Nephron progenitor cell (in vitro differentiated cells): ENCODE data around the gene PLXNB3.

ENCODE experiments used
- DNase-seq: peaks from one replicate; pipeline ENCODE4 v3.0.0; 2021
- H3K27ac Mint-ChIP-seq: 2 replicates; pipeline ENCODE4 v1.8.0; 2021; ENCODE audit warnings: mild to moderate bottlenecking, moderate library complexity, mixed read lengths
- H3K27me3 Mint-ChIP-seq: 2 replicates; pipeline ENCODE4 v1.8.0; 2021; ENCODE audit warnings: mild to moderate bottlenecking, low read depth, mixed read lengths; ENCODE audit not compliant: poor library complexity
- H3K36me3 Mint-ChIP-seq: 2 replicates; pipeline ENCODE4 v1.8.0; 2021; ENCODE audit warnings: low read depth, mixed read lengths
- H3K4me1 Mint-ChIP-seq: 2 replicates; pipeline ENCODE4 v1.8.0; 2021; ENCODE audit warnings: mixed read lengths
- H3K4me3 Mint-ChIP-seq: 2 replicates; pipeline ENCODE4 v1.8.0; 2021; ENCODE audit warnings: mild to moderate bottlenecking, moderate library complexity, mixed read lengths
- H3K9me3 Mint-ChIP-seq: 2 replicates; pipeline ENCODE4 v1.8.0; 2021; ENCODE audit warnings: mild to moderate bottlenecking, moderate library complexity, mixed read lengths
- CTCF ChIP-seq: fragments of 200-600 bp; sonication (generic); IDR thresholded peaks from 2 replicates; pipeline ENCODE4 v1.5.0; 2021; ENCODE audit warnings: antibody characterized with exemption

PLXNB3 gene

DNA sequence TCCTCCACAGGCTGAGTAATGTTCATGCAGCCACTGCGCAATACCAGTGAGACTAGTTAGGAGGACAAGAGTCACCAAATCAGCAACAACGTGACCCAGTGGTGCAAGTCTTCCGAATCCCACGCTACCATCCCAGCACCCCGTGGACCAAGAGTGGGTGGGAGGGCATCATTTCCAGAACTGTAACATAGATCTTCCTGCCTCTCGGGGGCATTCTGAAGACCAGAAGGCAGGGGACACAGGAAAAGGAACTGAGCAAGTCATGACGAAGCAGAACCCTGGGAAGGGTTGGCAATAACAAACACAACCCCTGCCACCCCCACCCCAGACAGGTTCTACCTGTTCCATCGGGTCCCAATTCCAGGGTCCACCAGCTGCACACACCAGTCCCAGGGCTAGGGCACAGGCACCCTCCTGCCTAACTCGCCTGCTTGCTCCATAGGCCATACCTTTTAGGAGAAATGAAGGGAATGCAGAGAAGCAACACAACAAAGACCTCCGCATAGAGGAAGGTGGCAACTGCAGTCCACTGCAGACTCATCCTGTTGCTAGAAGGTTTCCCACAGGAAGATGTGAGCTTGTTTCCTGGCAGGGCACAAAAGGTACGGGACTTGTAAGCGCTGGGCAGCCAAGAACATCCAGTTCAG, 41.2 kb upstream of the PLXNB3 start:
- Mint-ChIP-seq H3K4me3 (peak overlapping the region; percentile 86), H3K36me3 (peaks cover 27% of the 10 kb centered on the region), H3K9me3 (peaks cover 48% of the 10 kb centered on the region), H3K4me1 (peaks cover 27% of the 10 kb centered on the region), H3K27ac (no peak overlapping the region), H3K27me3 (no peaks in the 10 kb centered on the region)
- no peak for TF ChIP-seq CTCF
- DNase-seq = no peak

DNA sequence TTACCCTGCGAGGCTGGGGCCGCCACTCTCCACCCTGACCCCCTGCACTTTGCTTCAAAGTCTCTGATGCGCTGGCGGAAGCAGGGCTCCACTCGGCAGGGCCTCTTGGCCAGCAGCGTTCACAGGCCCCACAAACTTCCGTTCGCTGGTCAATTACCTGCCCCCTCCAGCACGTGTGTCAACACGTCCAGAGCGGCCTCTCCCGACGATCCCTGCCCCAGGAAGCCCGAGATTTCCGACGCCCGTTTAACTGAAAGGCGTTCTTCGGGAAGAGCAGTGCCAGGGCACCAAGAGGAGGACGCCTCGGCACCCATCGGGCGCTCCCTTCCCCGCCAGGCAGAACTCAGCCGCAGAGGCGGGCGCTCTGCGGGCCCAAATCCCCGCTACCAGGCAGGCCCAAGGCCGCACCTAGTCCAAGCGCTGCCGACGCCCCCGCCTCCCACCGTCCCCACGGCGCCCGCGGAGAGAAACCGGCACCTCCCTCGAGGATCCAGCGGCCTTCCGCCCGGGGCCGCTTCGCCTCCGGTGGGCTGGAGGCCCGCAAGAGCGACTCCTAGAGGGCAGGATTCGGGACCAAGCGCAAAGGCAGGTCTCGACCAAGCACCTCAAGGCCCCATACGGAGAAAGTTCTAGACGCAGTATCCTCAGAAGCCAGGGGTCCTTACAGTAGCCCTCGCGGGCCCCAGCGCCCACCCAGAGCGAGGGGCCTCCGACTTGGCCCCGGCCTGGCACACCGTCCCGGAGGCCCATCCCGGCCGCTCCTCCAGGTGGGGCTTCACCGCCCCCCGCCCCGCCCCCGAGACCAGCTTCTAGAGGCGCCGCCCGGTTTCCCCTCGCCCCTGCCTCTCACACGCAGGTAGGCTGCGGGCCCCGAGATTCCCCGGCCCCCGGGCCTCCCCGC, 40.4 kb upstream of the PLXNB3 start:
- peaks cover 27% of the 10 kb centered on the region for H3K36me3 Mint-ChIP-seq
- peak; percentile 60 for DNase-seq
- H3K27me3 Mint-ChIP-seq = no peaks in the 10 kb centered on the region
- TF ChIP-seq CTCF = no peak
- peak overlapping the region; percentile 71 for H3K27ac Mint-ChIP-seq
- peaks cover 30% of the 10 kb centered on the region for H3K4me1 Mint-ChIP-seq
- peak overlapping the region; percentile 86 for H3K4me3 Mint-ChIP-seq
- H3K9me3 Mint-ChIP-seq = peaks cover 49% of the 10 kb centered on the region

- Mint-ChIP-seq H3K27me3 (peaks cover under 1% of the 10 kb centered on the region), H3K4me3 (peak within 1 kb of the TSS; percentile 86), H3K4me1 (peaks cover 30% of the 10 kb centered on the region), H3K9me3 (peaks cover 50% of the 10 kb centered on the region), H3K27ac (peak within 1 kb of the TSS; percentile 71), H3K36me3 (peaks cover 19% of the 10 kb centered on the region)
- peak; percentile 89 for DNase-seq
- no peak for TF ChIP-seq CTCF
Measured at GRCh38 chrX:153724252-153725038, 39.6 kb upstream of the PLXNB3 start, which contains the start of the genes ABCD1 and BCAP31. Gene ABCD1, plus strand, starts transcription at chrX:153724856. Its CDS starts 411 bp downstream, at chrX:153725267. Gene BCAP31, minus strand, starts transcription at chrX:153724387. Its CDS starts 1,143 bp downstream, at chrX:153723244.

GRCh38 chrX:153725039-153725831, 38.8 kb upstream of the PLXNB3 start:
- Mint-ChIP-seq H3K27me3 (peaks cover 2% of the 10 kb centered on the region), H3K4me3 (no peak overlapping the region), H3K36me3 (peaks cover 15% of the 10 kb centered on the region), H3K9me3 (peaks cover 47% of the 10 kb centered on the region), H3K4me1 (peaks cover 30% of the 10 kb centered on the region), H3K27ac (no peak overlapping the region)
- TF ChIP-seq CTCF = no peak
- DNase-seq = no peak

DNA sequence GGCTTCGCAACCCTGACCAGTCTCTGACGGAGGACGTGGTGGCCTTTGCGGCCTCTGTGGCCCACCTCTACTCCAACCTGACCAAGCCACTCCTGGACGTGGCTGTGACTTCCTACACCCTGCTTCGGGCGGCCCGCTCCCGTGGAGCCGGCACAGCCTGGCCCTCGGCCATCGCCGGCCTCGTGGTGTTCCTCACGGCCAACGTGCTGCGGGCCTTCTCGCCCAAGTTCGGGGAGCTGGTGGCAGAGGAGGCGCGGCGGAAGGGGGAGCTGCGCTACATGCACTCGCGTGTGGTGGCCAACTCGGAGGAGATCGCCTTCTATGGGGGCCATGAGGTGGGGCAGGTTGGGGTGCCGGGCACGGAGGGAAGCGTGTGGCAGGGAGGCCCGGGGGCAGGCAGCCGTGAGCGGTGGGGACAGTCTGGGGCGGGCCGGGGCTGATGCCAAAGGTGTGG, 38.2 kb upstream of the PLXNB3 start:
- Mint-ChIP-seq H3K9me3 (peaks cover 48% of the 10 kb centered on the region), H3K27me3 (peaks cover 2% of the 10 kb centered on the region), H3K36me3 (peaks cover 20% of the 10 kb centered on the region), H3K4me3 (no peak overlapping the region), H3K27ac (no peak overlapping the region), H3K4me1 (peaks cover 30% of the 10 kb centered on the region)
- no peak for TF ChIP-seq CTCF
- no peak for DNase-seq
